ENCODE data around the gene SDHA.
"Not testable (repeated sequence)": the region's sequence is repeated elsewhere in the genome, so short reads cannot be mapped to it uniquely, and the experiment has no call there.

Gene SDHA

DNA sequence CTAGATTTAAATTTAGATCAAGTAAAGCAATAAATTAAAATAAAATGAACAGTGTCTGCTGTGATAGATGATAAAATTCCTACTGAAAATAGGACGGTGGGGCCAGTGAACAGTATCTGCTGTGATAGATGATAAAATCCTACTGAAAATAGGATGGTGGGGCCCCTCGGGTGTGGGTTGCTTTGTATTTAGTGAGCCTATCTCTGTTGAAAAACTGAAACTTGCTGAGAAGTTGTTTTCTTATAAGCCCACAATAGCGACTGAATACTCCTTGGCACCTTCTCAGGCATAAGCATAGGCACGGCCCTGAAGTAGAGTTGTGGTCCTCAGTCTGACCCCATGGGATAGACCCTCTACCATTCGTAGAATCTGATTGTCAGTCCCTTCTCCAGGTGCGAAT, 5.7 kb downstream of the SDHA start:
- no peak for DNase-seq

DNA sequence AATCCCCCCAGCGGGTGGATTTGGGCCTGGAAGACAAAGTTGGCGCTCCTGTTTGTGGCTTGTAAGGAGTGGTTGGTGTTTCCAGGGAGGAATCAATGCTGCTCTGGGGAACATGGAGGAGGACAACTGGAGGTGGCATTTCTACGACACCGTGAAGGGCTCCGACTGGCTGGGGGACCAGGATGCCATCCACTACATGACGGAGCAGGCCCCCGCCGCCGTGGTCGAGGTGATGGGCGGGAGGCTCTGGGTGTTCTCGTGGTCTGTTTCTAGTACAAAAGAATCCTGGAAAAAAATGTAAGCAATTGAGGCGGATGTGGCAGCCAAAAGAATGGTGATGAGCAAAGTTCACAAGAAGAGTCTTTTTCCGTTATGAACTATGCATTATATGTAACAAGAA, 7.2 kb downstream of the SDHA start:
- DNase-seq, result no peak

DNA sequence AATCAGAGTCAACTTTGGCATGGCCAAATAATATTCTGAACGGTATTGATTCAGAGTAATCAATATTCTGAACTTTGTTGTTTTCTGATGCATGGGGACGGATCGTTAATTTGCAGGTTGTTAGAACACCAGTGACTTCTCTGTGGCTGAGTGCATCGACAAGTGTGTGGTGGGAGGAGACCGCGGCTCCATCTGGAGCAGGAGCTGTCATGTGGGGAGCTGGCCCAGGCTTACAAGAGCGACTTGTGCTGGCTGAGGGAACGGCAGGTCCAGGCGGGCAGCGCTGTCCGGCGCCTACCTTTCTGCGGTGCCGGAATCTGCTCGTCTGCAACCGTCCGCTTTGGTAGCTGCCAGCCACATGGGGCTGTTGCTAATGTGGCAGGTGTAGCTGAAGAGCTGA, 9.3 kb downstream of the SDHA start:
- DNase-seq, result not testable (repeated sequence)

DNA sequence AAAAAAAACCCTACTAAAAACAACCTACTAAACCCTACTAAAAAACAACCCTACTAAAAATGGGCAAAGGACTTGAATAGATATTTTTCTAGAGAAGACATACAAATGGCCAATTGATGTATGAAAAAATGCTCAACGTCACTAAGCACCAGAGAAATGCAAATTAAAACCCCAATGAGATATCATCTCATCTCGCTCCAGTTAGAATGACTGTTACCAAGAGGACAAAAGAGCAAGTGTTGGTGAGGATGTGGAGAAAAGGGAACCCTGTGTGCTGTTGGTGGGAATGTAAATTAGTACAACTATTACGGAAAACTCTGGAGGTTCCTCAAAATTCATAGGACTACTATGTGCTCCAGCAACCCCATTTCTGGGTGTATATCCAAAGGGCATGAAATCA, 10.8 kb downstream of the SDHA start:
- DNase-seq, result no peak

DNA sequence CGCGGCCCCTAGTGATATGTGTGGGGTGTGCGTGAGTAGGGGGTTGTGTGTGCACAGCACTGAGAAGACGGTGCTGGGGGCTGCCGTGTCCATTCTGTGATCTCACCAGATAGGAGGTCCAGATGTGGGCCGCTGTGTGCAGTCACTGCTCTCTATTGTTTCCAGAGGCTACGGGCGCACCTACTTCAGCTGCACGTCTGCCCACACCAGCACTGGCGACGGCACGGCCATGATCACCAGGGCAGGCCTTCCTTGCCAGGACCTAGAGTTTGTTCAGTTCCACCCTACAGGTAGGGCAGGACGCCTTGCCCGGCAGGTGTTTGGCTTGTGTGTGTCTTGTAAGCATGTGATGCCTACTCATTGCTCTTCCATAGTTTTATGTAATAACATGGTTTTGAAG, 12.6 kb downstream of the SDHA start:
- DNase-seq, result no peak

DNA sequence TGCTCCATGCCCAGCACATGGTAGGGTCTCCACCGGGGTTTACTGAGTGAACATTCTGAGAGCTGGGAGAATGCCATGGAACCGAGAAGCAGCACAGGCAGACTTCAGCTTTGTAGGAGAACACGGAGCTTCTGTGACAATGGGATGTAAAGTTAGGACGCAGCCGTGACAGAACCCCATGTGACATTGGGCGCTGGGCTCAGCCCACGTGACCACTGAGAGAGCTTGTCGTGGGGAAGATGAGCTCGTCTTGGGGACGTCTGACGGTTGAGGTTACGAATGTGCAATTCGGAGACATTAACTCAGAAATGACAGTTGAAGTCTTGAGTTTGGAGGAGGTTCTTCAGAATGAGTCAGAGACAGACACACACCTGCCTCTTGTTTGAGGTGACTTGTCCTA, 13.5 kb downstream of the SDHA start:
- no peak for DNase-seq

DNA sequence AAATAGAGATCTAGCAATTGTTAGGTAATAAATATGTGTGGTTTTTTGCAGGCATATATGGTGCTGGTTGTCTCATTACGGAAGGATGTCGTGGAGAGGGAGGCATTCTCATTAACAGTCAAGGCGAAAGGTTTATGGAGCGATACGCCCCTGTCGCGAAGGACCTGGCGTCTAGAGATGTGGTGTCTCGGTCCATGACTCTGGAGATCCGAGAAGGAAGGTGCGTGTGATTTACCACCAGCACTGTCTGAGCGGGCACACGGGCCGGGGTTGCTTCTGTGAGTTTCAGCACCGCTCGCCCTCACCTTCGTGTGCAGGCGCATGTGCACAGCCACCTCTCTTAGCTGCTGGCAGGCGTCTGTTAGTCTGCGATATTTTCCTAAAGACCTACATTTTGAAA, 15.3 kb downstream of the SDHA start:
- DNase-seq, result not testable (repeated sequence)

DNA sequence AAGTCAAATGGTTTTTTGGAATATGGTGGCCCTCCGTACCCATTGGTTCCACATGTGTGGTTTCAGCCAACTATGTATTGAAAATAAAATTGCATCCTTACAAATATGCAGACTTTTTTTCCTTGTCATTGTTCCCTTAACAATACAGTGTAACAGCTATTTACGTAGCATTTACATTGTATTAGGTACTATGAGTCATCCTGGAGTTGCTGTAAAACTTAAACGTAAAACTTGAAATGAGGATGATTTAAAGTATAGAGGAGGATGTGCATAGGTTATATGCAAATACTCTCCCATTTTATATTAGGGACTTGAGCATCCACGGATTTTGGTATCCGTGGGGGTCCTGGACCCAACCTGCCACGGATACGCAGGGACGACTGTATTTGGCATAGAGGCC, 16.3 kb downstream of the SDHA start:
- DNase-seq, result no peak

DNA sequence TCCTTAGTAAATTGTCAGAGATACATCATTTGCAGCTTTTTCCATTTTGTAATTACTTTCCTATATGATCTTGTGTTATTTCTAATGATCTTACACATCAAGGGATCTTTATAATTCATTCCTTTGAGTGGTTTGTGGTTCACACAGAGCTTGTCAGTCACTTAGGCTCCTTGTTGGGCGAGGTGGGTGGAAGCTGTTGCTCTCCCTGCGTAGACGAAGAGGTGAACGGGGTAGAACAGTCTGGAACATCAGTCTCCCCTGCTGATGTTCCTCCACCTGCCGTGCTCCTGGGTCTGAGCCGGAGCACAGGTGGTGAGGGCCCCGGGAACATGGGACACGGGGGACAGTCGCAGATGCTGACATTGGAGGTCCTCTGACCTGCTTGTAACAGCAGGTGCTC, 17.4 kb downstream of the SDHA start:
- DNase-seq, result not testable (repeated sequence)

DNA sequence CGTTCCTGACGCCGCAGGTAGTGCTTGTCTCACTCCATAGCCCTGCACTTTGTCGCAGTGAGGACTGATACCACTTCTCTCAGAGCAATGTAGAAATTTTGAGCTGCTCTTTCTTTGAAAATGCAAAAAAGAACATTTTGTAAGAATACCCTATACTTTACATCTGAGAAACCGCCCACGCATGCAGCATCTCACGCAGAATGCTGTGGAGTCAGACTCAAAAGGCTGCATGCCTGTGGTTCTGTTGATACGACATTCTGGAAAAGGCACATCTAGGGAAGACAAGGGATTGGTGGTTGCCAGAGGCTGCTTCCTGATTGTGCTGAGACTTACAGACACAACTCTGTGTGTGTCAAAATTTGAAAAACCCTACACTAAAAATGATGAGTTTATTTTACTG, 19.8 kb downstream of the SDHA start:
- DNase-seq, result not testable (repeated sequence)

DNA sequence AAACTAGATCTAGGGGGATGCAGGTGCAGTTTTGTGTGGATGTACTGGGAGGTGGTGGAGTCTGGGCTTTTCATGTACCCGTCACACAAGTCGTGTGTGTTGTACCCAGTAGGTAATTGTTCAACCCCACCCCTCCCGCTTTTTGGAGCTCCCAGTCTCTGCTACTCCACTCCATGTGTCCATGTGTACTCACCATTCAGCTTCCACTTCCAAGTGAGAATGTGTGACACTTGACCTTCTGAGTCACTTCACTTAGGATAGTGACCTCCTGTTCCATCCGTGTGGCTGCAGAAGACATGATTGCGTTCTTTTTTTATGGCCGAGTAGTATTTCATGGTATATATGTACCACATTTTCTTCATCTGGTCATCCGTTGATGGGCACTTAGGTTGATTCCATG, 22.4 kb downstream of the SDHA start:
- DNase-seq, result not testable (repeated sequence)

DNA sequence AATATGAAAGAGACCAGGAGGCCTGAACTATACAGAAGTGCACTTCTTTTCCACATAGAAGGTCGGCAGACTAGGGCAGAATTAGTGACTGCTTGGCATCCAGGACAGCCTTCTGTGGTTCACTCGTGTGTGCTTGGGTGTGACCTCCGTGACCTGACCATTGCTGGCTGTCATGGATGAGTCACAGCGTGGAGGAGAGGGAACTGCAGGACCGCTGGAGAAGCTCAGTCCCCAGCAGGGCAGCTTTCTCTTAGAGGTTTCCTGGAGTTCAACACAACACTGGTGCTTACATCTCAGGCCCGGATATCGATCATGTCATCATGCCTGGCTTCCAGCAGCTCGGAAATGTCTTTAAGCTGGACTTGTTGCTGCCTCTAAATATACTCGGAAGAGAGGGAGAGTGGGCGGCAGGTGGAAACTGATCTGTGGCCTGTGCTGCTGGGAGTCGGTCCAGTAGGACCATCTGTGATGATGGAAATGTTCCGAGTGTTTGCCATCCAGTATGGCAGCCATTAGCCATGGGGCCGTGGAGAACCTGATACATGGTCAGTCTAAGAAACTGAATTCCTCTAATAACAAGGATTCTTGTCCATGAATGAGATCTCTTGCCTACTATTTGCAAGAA, 23.0 kb downstream of the SDHA start:
- not testable (repeated sequence) for DNase-seq

DNA sequence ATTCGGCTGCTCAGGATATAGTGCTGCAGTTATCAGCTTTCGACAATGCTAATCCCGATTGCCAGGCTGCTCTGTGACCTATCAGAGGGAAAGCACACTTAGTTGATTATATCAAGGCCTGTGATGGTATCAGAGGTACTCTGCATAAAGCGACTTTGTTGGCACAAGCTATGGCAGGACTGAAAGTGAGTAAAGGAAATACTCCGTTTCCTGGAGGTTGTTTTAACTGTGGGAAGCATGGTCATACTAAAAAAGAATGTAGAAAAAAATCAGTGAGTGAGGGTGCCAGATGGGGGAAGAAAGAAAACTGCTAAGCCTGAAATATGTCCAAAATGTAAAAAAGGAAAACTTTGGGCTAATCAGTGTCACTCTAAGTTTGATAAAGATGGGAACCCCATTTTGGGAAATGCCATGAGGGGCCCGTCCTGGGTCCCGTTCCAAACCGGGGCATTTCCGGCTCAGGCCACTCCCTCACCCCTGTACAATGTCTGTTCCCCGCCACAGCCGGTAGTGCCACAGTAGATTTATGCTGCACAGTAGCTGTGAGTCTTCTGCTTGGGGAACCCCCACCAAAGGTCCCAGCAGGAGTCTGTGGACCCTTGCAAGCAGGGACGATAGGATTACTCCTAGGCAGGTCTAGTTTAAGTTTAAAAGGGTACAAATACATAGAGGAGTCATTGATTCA, 25.7 kb downstream of the SDHA start:
- not testable (repeated sequence) for DNase-seq

DNA sequence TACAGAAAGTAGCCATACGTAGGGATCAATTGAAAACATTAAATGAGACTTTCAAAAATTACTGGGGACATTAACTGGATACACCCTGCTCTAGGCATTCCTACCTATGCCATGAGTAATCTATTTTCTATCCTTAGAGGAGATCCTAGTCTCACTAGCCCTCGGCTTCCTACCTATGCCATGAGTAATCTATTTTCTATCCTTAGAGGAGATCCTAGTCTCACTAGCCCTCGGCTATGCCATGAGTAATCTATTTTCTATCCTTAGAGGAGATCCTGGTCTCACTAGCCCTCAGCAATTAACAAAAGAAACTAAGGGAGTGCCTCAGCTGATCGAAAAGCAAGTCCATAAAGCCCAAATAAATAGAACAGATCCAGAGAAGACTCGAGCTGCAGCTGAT, 27.6 kb downstream of the SDHA start:
- not testable (repeated sequence) for DNase-seq

DNA sequence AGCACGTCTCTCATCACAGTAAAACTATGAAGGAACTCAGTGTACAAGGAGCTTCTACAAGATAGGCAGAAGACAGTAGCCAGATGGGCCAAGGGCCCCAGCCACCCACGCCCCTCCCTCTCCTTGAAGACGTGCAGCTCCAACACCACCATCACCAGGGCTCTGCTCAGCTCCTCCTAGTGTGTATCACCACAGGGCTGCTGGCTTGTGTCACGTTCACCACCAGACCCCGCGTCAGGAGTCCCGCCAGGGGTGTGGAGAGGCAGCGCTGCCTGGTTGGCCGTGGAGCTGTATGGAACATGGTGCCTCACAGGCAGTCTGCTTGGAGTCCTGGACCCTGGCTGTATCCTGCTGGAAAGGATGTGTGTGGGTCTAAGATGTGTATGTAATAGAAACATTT, 32.3 kb downstream of the SDHA start:
- DNase-seq, result not testable (repeated sequence)

DNA sequence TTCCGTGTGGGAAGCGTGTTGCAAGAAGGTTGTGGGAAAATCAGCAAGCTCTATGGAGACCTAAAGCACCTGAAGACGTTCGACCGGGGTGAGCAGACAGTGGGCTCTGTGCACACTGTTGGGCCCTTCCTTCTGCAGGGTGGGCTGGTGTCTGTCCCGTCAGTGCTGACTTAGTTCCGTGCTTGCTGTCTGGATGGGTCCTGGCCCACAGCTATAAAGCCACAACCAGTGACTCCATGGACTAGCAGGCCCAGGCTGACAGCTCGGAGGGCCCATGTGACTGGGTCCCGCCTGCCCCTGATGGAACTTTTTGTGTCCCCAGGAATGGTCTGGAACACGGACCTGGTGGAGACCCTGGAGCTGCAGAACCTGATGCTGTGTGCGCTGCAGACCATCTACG, 32.9 kb downstream of the SDHA start:
- not testable (repeated sequence) for DNase-seq

DNA sequence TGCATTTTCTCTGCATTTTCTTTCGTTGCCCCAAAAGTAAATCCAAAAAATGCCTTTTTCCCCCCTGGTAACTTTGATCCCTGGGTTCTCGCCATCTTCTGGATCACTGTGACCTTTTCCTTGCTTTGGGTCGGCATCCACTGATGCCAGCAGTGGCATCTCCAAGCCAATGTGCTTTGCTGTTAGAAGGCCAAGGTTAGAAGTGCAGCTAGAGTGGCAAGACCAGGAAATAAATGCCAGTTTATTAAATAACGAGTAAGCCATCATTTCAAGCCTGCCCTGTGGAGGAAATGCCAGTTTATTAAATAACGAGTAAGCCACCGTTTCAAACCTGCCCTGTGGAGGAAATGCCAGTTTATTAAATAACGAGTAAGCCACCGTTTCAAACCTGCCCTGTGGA, 33.4 kb downstream of the SDHA start:
- DNase-seq, result peak; percentile 30

DNA sequence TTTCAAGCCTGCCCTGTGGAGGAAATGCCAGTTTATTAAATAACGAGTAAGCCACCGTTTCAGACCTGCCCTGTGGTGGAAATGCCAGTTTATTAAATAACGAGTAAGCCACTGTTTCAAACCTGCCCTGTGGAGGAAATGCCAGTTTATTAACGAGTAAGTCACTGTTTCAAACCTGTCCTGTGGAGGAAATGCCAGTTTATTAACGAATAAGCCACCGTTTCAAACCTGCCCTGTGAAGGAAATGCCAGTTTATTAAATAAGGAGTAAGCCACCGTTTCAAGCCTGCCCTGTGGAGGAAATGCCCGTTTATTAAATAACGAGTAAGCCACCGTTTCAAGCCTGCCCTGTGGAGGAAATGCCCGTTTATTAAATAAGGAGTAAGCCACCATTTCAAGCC, 33.9 kb downstream of the SDHA start:
- peak; percentile 3 for DNase-seq

DNA sequence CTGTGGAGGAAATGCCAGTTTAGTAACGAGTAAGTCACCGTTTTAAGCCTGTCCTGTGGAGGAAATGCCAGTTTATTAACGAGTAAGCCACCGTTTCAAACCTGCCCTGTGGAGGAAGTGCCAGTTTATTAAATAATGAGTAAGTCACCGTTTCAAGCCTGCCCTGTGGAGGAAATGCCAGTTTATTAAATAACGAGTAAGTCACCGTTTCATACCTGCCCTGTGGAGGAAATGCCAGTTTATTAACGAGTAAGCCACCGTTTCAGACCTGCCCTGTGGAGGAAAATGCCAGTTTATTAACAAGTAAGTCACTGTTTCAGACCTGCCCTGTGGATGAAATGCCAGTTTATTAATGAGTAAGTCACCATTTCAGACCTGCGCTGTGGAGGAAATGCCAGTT, 34.4 kb downstream of the SDHA start:
- DNase-seq, result peak; percentile 7

DNA sequence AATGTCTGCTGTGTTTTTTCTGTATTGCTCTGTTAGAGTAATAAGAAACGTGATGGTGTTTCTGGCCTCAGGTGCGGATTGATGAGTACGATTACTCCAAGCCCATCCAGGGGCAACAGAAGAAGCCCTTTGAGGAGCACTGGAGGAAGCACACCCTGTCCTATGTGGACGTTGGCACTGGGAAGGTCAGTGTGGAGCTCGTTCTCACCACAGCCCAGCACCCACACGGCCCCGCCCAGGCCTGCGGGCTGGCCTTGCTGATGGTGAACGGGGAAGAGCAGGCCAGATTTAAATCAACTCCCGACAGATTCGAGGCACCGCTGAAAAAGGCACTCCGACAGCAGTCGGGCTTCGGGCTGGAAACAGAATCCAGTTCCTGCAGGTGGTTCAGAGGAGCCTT, 36.2 kb downstream of the SDHA start:
- not testable (repeated sequence) for DNase-seq

DNA sequence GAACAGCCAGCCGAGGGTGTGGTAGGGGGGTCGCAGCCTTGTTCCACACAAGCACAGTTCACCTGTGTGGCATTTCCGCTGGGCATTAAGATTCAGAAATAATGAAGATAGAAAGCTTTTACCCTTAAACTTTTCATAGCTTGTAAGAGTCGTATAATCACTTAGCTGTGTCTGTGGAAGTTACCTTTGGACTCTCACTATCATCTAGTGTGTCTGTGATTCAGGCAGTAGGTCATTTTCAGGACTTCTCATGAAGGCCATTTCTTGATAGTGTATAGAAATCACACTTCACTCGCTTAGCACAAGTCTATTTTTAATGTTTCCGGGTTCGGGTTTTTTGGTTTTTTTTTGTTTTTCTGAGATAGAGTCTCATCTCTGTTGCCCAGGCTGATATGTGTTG, 37.0 kb downstream of the SDHA start:
- DNase-seq, result not testable (repeated sequence)

DNA sequence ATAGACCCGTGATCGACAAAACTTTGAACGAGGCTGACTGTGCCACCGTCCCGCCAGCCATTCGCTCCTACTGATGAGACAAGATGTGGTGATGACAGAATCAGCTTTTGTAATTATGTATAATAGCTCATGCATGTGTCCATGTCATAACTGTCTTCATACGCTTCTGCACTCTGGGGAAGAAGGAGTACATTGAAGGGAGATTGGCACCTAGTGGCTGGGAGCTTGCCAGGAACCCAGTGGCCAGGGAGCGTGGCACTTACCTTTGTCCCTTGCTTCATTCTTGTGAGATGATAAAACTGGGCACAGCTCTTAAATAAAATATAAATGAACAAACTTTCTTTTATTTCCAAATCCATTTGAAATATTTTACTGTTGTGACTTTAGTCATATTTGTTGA, 38.2 kb downstream of the SDHA start:
- DNase-seq, result not testable (repeated sequence)

DNA sequence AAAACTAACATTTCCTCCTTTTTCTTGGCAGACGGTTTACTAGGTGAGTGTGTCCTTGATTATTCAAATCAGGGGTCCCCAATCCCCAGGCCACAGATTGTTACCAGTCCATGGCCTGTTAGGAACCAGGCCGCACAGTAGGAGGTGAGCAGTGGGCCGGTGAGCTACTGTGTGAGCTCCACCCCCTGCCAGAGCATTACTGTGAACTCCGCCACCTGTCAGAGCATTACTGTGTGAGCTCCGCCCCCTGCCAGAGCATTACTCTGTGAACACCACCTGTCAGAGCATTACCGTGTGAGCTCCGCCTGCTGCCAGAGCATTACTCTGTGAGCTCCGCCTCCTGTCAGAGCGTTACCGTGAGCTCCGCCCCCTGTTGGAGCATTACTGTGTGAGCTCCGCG, 39.0 kb downstream of the SDHA start:
- no peak for DNase-seq

DNA sequence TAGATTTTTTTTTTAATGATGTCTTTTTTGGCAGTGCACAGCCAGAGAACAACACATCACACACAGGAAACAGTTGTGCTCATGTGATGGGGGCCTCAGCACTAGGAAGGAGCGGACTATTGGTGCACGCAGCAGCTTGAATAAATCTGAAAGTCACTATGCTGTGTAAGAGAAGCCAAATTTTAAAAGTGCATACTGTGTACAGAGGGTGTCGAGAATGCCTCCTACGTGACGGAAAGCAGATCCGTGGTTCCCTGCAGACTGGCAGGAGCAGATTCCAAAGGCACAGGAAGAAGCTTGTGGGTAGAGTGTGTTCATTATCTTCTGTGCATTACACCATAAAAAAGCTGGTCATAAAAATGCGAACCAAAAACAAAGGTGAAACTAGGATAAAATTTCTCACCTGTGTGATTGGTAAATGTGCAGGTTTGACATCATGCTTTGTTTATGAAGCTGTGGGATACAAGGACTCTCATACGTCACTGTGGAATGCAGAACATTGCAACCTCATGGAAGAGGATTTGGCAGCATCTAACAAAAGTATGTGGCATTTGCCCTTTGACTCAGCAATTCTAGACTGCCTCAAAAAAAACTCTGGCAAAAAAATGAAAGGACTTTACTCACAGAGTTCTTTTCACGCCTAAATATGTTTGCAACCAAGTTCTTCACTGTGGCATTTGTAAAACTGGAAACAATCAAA, 45.3 kb downstream of the SDHA start:
- DNase-seq, result not testable (repeated sequence)
